ENCODE data around the gene ADD2.
"Not testable (repeated sequence)": the region's sequence is repeated elsewhere in the genome, so short reads cannot be mapped to it uniquely, and the experiment has no call there.

ADD2 gene

GRCh38 chr2:70658476-70658875 is 109.5 kb downstream of the ADD2 start:
- no peak for DNase-seq
- TF ChIP-seq CTCF (IDR thresholded peaks at IDR 0.05; ENCODE audit: low read depth, low read length, missing control alignments): no peak
- in situ Hi-C loops (cut with HindIII; ENCODE audit: low pct_ligation_motif_present, low sequenced_read_pairs): no loop called here
- no peak overlapping the region for H3K27ac ChIP-seq
- no peaks in the 10 kb centered on the region for H3K27me3 ChIP-seq (replicated peaks)
- H3K36me3 ChIP-seq (replicated peaks): no peaks in the 10 kb centered on the region
- H3K4me3 ChIP-seq (ENCODE audit: low read depth, low read length): no peak overlapping the region

- H3K4me3 ChIP-seq (ENCODE audit: low read depth, low read length): no peak overlapping the region
- no peak for TF ChIP-seq CTCF (IDR thresholded peaks at IDR 0.05; ENCODE audit: low read depth, low read length, missing control alignments)
- H3K27ac ChIP-seq: no peak overlapping the region
Measured at GRCh38 chr2:70657246-70657645, 110.8 kb downstream of the ADD2 start.

GRCh38 chr2:70656421-70657010 is 111.5 kb downstream of the ADD2 start:
- H3K36me3 ChIP-seq (replicated peaks): no peaks in the 10 kb centered on the region
- H3K27ac ChIP-seq: no peak overlapping the region
- in situ Hi-C loops (cut with HindIII; ENCODE audit: low pct_ligation_motif_present, low sequenced_read_pairs): no loop called here
- no peak for TF ChIP-seq CTCF (IDR thresholded peaks at IDR 0.05; ENCODE audit: low read depth, low read length, missing control alignments)
- H3K4me3 ChIP-seq (ENCODE audit: low read depth, low read length): no peak overlapping the region
- no peaks in the 10 kb centered on the region for H3K27me3 ChIP-seq (replicated peaks)
- no peak for DNase-seq

More at GRCh38 chr2:70657246-70657645, 110.8 kb downstream of the ADD2 start:
- no peaks in the 10 kb centered on the region for H3K36me3 ChIP-seq (replicated peaks)
- no peak for DNase-seq
- H3K27me3 ChIP-seq (replicated peaks): no peaks in the 10 kb centered on the region
- in situ Hi-C loops (cut with HindIII; ENCODE audit: low pct_ligation_motif_present, low sequenced_read_pairs): no loop called here

GRCh38 chr2:70655786-70656185 is 112.2 kb downstream of the ADD2 start:
- in situ Hi-C loops (cut with HindIII; ENCODE audit: low pct_ligation_motif_present, low sequenced_read_pairs): no loop called here
- no peak for TF ChIP-seq CTCF (IDR thresholded peaks at IDR 0.05; ENCODE audit: low read depth, low read length, missing control alignments)
- no peak overlapping the region for H3K27ac ChIP-seq
- no peaks in the 10 kb centered on the region for H3K36me3 ChIP-seq (replicated peaks)
- H3K27me3 ChIP-seq (replicated peaks): no peaks in the 10 kb centered on the region
- DNase-seq: no peak
- H3K4me3 ChIP-seq (ENCODE audit: low read depth, low read length): no peak overlapping the region

- H3K36me3 ChIP-seq (replicated peaks); in situ Hi-C loops (cut with HindIII; ENCODE audit: low pct_ligation_motif_present, low sequenced_read_pairs); H3K27ac ChIP-seq; H3K4me3 ChIP-seq (ENCODE audit: low read depth, low read length); H3K27me3 ChIP-seq (replicated peaks): not testable (repeated sequence)
- peak; percentile 46 for TF ChIP-seq CTCF (IDR thresholded peaks at IDR 0.05; ENCODE audit: low read depth, low read length, missing control alignments)
- peak; percentile 12 for DNase-seq
Measured at GRCh38 chr2:70655211-70655610, 112.8 kb downstream of the ADD2 start.

- H3K4me3 ChIP-seq (ENCODE audit: low read depth, low read length): no peak overlapping the region
- no peaks in the 10 kb centered on the region for H3K27me3 ChIP-seq (replicated peaks)
- no peaks in the 10 kb centered on the region for H3K36me3 ChIP-seq (replicated peaks)
- TF ChIP-seq CTCF (IDR thresholded peaks at IDR 0.05; ENCODE audit: low read depth, low read length, missing control alignments): no peak
- no peak overlapping the region for H3K27ac ChIP-seq
- no peak for DNase-seq
- in situ Hi-C loops (cut with HindIII; ENCODE audit: low pct_ligation_motif_present, low sequenced_read_pairs): no loop called here
Measured at GRCh38 chr2:70651727-70652126, 116.3 kb downstream of the ADD2 start.

Measured in brain microvascular endothelial cell (primary cell).